Mesenchymal stem cell (in vitro differentiated cells and primary cell): ENCODE data around the gene LRFN4.
A peak's percentile ranks its signal among the peaks of the same experiment; 100 is the strongest.

Experiments used
- DNase-seq: peaks from one replicate; pipeline ENCODE4 v3.0.0-alpha.2; 2013
- H2AFZ ChIP-seq: one replicate; pipeline ENCODE4 v1.6.1; 2013; ENCODE audit warnings: low read depth, mild to moderate bottlenecking, control low read depth, inconsistent platforms, low read length, moderate library complexity
- H2AK5ac ChIP-seq: 2 replicates; pipeline ENCODE4 v1.6.1; 2013; ENCODE audit warnings: low read length, moderate library complexity, mild to moderate bottlenecking, inconsistent platforms; ENCODE audit not compliant: severe bottlenecking
- H2BK120ac ChIP-seq: one replicate; pipeline ENCODE4 v1.6.1; 2013; ENCODE audit warnings: low read depth, mild to moderate bottlenecking, inconsistent platforms, low read length, moderate library complexity
- H2BK12ac ChIP-seq, 2 experiments: one replicate each; pipeline ENCODE4 v1.6.1; 2013; ENCODE audit warnings: inconsistent platforms in 2 of 2, low read length in 2 of 2, mild to moderate bottlenecking in 2 of 2, moderate library complexity in 2 of 2, control low read depth in 1 of 2
- H2BK15ac ChIP-seq: one replicate; pipeline ENCODE4 v1.6.1; 2013; ENCODE audit warnings: mild to moderate bottlenecking, low read depth, inconsistent platforms; ENCODE audit not compliant: poor library complexity, severe bottlenecking
- H2BK5ac ChIP-seq: 2 replicates; pipeline ENCODE4 v1.6.1; 2013; ENCODE audit warnings: low read depth, mild to moderate bottlenecking, low read length, control low read depth, inconsistent platforms; ENCODE audit not compliant: poor library complexity, severe bottlenecking
- H3K14ac ChIP-seq, 2 experiments: one replicate each; pipeline ENCODE4 v1.6.1; 2013; ENCODE audit warnings: inconsistent platforms in 2 of 2, low read length in 2 of 2, control low read depth in 1 of 2, mild to moderate bottlenecking in 1 of 2, moderate library complexity in 1 of 2
- H3K18ac ChIP-seq, 2 experiments: one replicate each; pipeline ENCODE4 v1.6.1; 2013; ENCODE audit warnings: inconsistent platforms in 2 of 2, low read length in 2 of 2, control low read depth in 1 of 2, low read depth in 1 of 2, mild to moderate bottlenecking in 1 of 2
- H3K23ac ChIP-seq, 2 experiments: one replicate each; pipeline ENCODE4 v1.6.1; 2013; ENCODE audit warnings: inconsistent platforms in 2 of 2, low read length in 2 of 2, mild to moderate bottlenecking in 2 of 2, moderate library complexity in 2 of 2, control low read depth in 1 of 2
- H3K27ac ChIP-seq: 2 replicates; pipeline ENCODE4 v1.5.1; 2013; ENCODE audit warnings: mild to moderate bottlenecking, moderate library complexity, low read length, control low read depth, inconsistent platforms; ENCODE audit not compliant: poor library complexity, severe bottlenecking
- H3K27me3 ChIP-seq, 2 experiments: 2 replicates each; pipeline versions ENCODE4 v1.6.1 to v1.7.0; 2013; ENCODE audit warnings: low read length in 2 of 2, mild to moderate bottlenecking in 2 of 2, moderate library complexity in 2 of 2, control low read depth in 1 of 2, inconsistent platforms in 1 of 2; ENCODE audit not compliant: control insufficient read depth in 1 of 2, insufficient read depth in 1 of 2
- H3K36me3 ChIP-seq, 2 experiments: 2 replicates each; pipeline versions ENCODE4 v1.6.1 to v1.7.0; 2013; ENCODE audit warnings: low read length in 2 of 2, control low read depth in 1 of 2, inconsistent platforms in 1 of 2, low read depth in 1 of 2, mild to moderate bottlenecking in 1 of 2; ENCODE audit not compliant: insufficient read depth in 2 of 2, control insufficient read depth in 1 of 2
- H3K4ac ChIP-seq, 2 experiments: one replicate each; pipeline ENCODE4 v1.6.1; 2013; ENCODE audit warnings: inconsistent platforms in 2 of 2, low read length in 2 of 2, mild to moderate bottlenecking in 2 of 2, moderate library complexity in 2 of 2, control low read depth in 1 of 2, low read depth in 1 of 2
- H3K4me1 ChIP-seq: 2 replicates; pipeline ENCODE4 v1.6.1; 2013; ENCODE audit warnings: low read depth, low read length, control low read depth; ENCODE audit not compliant: control insufficient read depth, insufficient read depth
- H3K4me2 ChIP-seq: 2 replicates; pipeline ENCODE4 v1.6.1; 2013; ENCODE audit warnings: low read length, mild to moderate bottlenecking, inconsistent platforms; ENCODE audit not compliant: poor library complexity, severe bottlenecking
- H3K4me3 ChIP-seq, 2 experiments: 2 replicates each; pipeline versions ENCODE4 v1.5.1 to v1.7.0; 2013; ENCODE audit warnings: low read length in 2 of 2, mild to moderate bottlenecking in 2 of 2, control low read depth in 1 of 2, low read depth in 1 of 2; ENCODE audit not compliant: insufficient read depth in 1 of 2
- H3K79me1 ChIP-seq: replicated peaks from 2 replicates; pipeline ENCODE4 v1.6.1; 2013; ENCODE audit warnings: mild to moderate bottlenecking, control low read depth, low read length, inconsistent platforms; ENCODE audit not compliant: poor library complexity, severe bottlenecking
- H3K9ac ChIP-seq: 2 replicates; pipeline ENCODE4 v1.7.0; 2013; ENCODE audit warnings: mild to moderate bottlenecking, low read length, moderate library complexity
- H3K9me3 ChIP-seq: 2 replicates; pipeline ENCODE4 v1.7.0; 2013; ENCODE audit warnings: mild to moderate bottlenecking, low read length; ENCODE audit not compliant: control insufficient read depth
- H4K8ac ChIP-seq: one replicate; pipeline ENCODE4 v1.6.1; 2013; ENCODE audit warnings: inconsistent platforms, mild to moderate bottlenecking, low read length, moderate library complexity
- H4K91ac ChIP-seq: one replicate; pipeline ENCODE4 v1.6.1; 2013; ENCODE audit warnings: mild to moderate bottlenecking, low read length, inconsistent platforms
- WGBS: methylation state at CpG from one replicate; pipeline ENCODE4 v1.1.7; 2013; ENCODE audit warnings: mixed read lengths; 5-methylcytosine and 5-hydroxymethylcytosine counted together

Gene LRFN4

DNA sequence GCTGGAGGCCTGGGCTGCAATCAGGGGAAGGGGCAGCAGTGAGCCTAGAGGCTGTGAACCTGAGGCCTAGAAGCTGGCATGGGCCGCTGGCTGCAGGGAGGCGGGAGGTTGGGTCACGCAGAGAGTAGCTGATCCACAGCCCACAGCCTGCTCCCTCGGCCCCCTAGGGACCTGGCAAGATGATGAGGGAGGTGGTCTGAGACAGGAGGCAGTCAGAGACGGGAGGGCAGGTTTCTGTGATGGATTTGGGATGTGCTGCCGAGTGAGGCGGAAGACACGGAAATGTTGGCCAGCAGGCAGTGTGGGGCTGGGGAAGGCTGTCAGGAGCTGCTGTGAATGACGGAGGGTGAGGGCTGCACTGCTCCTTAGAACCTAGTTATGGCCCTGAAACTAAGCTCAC is 22.7 kb downstream of the LRFN4 start:
- DNase-seq = no peak
- 90% methylated on average over 9 of the region's 9 CpGs for WGBS
- Histone ChIP-seq H3K23ac (no peak overlapping the region), H4K91ac (no peak overlapping the region), H2AFZ (no peak overlapping the region), H2BK120ac (no peak overlapping the region), H3K4me3 (no peak overlapping the region), H3K4me1 (peaks cover 32% of the 10 kb centered on the region), H3K79me1 (peaks cover 25% of the 10 kb centered on the region), H2BK5ac (no peak overlapping the region), H3K9me3 (no peaks in the 10 kb centered on the region), H3K9ac (no peak overlapping the region), H3K27me3 (peaks cover 0 to 4% of the 10 kb centered on the region in 2 experiments), H2BK12ac (no peak overlapping the region), H3K4me2 (no peak overlapping the region), H3K14ac (peak overlapping the region in 1 of 2 experiments; percentile 36), H2BK15ac (no peak overlapping the region), H3K4ac (no peak overlapping the region), H3K36me3 (peaks cover 0 to 3% of the 10 kb centered on the region in 2 experiments), H3K18ac (no peak overlapping the region), H3K27ac (no peak overlapping the region), H4K8ac (no peak overlapping the region), H2AK5ac (no peak overlapping the region)

DNA sequence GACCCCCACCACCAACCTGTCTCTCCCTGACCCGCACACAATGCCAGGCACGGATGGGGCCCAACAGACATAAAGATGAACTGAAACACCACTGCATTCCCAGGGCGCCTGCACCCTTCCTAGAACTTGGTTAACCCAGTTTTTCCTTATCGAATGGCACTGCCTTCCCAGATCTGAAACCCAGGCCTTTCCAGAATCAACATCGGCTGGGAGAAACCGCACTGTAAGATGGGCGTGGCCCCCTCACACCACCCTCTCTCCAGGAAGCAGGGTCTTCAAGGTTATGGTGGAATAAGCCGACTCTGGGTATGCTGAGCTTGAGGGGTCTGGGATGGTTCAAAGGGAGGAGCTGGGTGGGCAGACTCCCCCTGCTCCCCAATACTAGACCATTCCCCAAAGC is 23.1 kb downstream of the LRFN4 start:
- DNase-seq = no peak

GRCh38 chr11:66880496-66881450 is 23.9 kb downstream of the LRFN4 start:
- no peak overlapping the region for H3K18ac ChIP-seq
- no peak overlapping the region for H2BK15ac ChIP-seq
- no peak overlapping the region for H4K91ac ChIP-seq
- H3K23ac ChIP-seq = no peak overlapping the region
- no peak overlapping the region for H2BK120ac ChIP-seq
- no peak for DNase-seq
- no peaks in the 10 kb centered on the region for H3K9me3 ChIP-seq
- peak overlapping the region; percentile 8 for H3K4me2 ChIP-seq
- WGBS = 84% methylated on average over 13 of the region's 14 CpGs
- H2BK12ac ChIP-seq = no peak overlapping the region
- H3K9ac ChIP-seq = no peak overlapping the region
- H3K27ac ChIP-seq = no peak overlapping the region
- H3K4ac ChIP-seq = peak overlapping the region in 1 of 2 experiments; percentile 5
- no peak overlapping the region for H2BK5ac ChIP-seq
- H3K36me3 ChIP-seq = peaks cover 0 to 3% of the 10 kb centered on the region in 2 experiments
- peaks cover 32% of the 10 kb centered on the region for H3K4me1 ChIP-seq
- no peak overlapping the region for H2AFZ ChIP-seq
- H3K79me1 ChIP-seq = peaks cover 29% of the 10 kb centered on the region
- no peak overlapping the region for H4K8ac ChIP-seq
- no peak overlapping the region for H3K4me3 ChIP-seq
- peak overlapping the region; percentile 11 for H2AK5ac ChIP-seq
- peaks cover 0 to 4% of the 10 kb centered on the region in 2 experiments for H3K27me3 ChIP-seq
- H3K14ac ChIP-seq = no peak overlapping the region

More for the DNA sequence above, 23.1 kb downstream of the LRFN4 start:
- Histone ChIP-seq H3K27me3 (peaks cover 0 to 4% of the 10 kb centered on the region in 2 experiments), H3K4me3 (no peak overlapping the region), H4K91ac (no peak overlapping the region), H2BK120ac (no peak overlapping the region), H3K18ac (no peak overlapping the region), H3K27ac (no peak overlapping the region), H2BK12ac (no peak overlapping the region), H2BK5ac (no peak overlapping the region), H2BK15ac (no peak overlapping the region), H3K4me1 (peaks cover 32% of the 10 kb centered on the region), H3K79me1 (peaks cover 30% of the 10 kb centered on the region), H3K36me3 (peaks cover 0 to 3% of the 10 kb centered on the region in 2 experiments), H3K23ac (no peak overlapping the region), H4K8ac (no peak overlapping the region), H3K4me2 (no peak overlapping the region), H3K14ac (peak overlapping the region in 1 of 2 experiments; percentile 36), H3K9me3 (no peaks in the 10 kb centered on the region), H2AK5ac (no peak overlapping the region), H3K4ac (no peak overlapping the region), H2AFZ (no peak overlapping the region), H3K9ac (no peak overlapping the region)
- WGBS = 90% methylated on average over 7 of the region's 8 CpGs

DNA sequence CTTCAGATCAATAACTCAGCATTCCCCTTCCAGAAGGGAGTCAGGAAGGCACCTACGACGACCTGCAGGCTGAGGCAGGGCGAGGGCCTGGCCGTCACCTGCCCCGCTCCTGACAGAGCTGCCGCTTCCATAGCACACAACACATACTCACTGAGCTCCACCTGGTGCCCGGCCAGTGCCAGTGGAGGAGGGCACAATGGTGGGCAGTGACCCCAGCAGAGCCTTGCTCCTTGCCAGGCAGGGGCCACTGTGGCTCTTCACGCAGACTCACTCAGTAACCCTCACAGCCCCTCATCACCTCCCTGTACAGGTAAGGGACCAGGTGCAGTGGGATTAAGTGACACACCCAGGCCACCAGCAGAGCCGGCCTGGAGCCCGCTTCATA is 24.6 kb downstream of the LRFN4 start:
- H3K4ac ChIP-seq = peak overlapping the region in 1 of 2 experiments; percentile 5
- H3K4me1 ChIP-seq = peaks cover 39% of the 10 kb centered on the region
- H2BK120ac ChIP-seq = no peak overlapping the region
- peaks cover 29% of the 10 kb centered on the region for H3K79me1 ChIP-seq
- H2AK5ac ChIP-seq = no peak overlapping the region
- no peak overlapping the region for H2BK15ac ChIP-seq
- no peak overlapping the region for H3K14ac ChIP-seq
- DNase-seq = no peak
- H2AFZ ChIP-seq = no peak overlapping the region
- no peak overlapping the region for H3K23ac ChIP-seq
- H3K9ac ChIP-seq = no peak overlapping the region
- no peak overlapping the region for H3K18ac ChIP-seq
- H3K27me3 ChIP-seq = peaks cover 0 to 4% of the 10 kb centered on the region in 2 experiments
- no peak overlapping the region for H4K8ac ChIP-seq
- peak overlapping the region; percentile 54 for H4K91ac ChIP-seq
- H2BK5ac ChIP-seq = no peak overlapping the region
- 94% methylated on average over 10 of the region's 10 CpGs for WGBS
- H3K36me3 ChIP-seq = peaks cover 0 to 3% of the 10 kb centered on the region in 2 experiments
- H2BK12ac ChIP-seq = no peak overlapping the region
- H3K9me3 ChIP-seq = no peaks in the 10 kb centered on the region
- no peak overlapping the region for H3K4me3 ChIP-seq
- no peak overlapping the region for H3K27ac ChIP-seq
- H3K4me2 ChIP-seq = no peak overlapping the region
